WI38 (cell line): ENCODE results near the gene TAS1R3.
A peak's percentile ranks its signal among the peaks of the same experiment; 100 is the strongest.

ENCODE experiments used
- H3K4me3 ChIP-seq: 2 replicates; pipeline ENCODE4 v1.5.1; 2011; ENCODE audit warnings: low read depth, mild to moderate bottlenecking, control low read depth, low read length
- TF ChIP-seq, protein P1 (sequence below): IDR thresholded peaks from 2 replicates; pipeline ENCODE4 v1.5.1; 2012; ENCODE audit warnings: low read depth, mild to moderate bottlenecking, control low read depth, low read length

Gene TAS1R3

DNA sequence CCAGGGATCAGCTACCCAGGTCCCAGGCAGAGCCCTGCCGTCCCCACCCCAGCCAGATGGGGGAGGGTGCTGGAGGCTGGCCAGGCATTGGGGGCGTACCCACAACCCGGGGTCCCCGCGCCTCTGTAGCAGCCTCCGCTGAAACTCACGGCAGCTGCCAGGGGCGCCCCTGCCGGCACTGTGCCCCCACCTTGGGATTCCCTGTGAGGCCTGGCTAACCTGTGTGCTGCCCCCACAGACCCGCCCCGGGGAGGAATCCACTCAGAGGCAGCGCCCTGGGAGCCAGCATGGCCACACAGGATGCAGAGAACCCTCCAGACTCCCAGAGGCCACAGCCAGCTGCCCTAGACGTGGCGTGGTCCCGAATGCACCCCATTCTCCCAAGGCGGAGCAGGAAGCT is 14.3 kb downstream of the TAS1R3 start:
- no peak overlapping the region for H3K4me3 ChIP-seq
- TF ChIP-seq, protein P1, sequence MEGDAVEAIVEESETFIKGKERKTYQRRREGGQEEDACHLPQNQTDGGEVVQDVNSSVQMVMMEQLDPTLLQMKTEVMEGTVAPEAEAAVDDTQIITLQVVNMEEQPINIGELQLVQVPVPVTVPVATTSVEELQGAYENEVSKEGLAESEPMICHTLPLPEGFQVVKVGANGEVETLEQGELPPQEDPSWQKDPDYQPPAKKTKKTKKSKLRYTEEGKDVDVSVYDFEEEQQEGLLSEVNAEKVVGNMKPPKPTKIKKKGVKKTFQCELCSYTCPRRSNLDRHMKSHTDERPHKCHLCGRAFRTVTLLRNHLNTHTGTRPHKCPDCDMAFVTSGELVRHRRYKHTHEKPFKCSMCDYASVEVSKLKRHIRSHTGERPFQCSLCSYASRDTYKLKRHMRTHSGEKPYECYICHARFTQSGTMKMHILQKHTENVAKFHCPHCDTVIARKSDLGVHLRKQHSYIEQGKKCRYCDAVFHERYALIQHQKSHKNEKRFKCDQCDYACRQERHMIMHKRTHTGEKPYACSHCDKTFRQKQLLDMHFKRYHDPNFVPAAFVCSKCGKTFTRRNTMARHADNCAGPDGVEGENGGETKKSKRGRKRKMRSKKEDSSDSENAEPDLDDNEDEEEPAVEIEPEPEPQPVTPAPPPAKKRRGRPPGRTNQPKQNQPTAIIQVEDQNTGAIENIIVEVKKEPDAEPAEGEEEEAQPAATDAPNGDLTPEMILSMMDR, result no peak

DNA sequence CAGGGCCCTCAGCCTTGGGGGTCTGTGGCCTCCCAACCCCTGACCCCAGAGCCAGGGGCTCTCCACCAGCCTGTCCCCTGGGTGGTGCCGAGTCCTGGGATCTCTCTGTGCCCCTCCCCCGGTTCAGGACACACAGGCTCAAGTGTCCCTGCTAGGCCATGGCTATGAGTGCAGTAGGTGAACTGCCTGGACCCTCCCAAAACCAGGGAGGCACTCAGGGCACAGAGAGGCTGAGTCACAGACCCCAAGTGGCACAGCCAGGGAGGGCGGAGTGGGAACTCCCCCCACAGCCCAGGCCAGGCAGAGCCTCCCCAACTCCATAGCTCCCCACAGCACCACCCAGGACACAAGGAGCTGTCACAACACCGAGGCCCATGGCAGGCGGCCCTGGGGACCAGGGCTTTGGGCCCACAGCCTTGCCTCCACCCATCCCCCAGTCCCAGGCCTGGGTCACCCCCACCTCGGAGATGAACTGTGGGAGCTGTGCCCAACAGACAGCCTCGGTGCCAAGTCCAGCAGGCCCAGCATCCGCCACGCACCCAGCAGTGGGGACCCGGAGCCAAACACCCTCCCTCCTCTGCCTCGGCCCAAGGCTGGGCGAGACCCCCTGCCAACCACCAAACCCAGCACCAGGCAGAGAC is 14.9 kb downstream of the TAS1R3 start:
- TF ChIP-seq, protein P1, result no peak
- no peak overlapping the region for H3K4me3 ChIP-seq

DNA sequence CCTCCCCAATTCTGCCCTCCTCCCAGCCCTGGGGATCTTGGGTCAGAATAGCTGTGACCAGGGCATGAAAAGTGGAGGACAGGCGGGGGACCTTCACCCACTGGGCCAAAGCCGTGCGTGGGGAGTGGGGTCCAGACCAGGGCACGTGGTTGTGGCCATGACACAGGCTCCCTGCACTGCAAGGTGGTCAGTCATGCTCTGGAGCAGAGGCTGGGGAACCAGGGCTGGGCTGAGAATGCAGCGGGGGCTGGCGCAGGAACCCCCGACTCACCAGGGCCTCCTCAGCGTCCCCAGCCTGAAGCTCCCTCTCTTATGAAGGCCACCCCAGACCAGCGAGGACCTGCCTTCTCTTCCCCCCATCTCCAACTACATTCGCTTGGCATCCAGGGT is 15.4 kb downstream of the TAS1R3 start:
- no peak overlapping the region for H3K4me3 ChIP-seq
- TF ChIP-seq, protein P1, result no peak

DNA sequence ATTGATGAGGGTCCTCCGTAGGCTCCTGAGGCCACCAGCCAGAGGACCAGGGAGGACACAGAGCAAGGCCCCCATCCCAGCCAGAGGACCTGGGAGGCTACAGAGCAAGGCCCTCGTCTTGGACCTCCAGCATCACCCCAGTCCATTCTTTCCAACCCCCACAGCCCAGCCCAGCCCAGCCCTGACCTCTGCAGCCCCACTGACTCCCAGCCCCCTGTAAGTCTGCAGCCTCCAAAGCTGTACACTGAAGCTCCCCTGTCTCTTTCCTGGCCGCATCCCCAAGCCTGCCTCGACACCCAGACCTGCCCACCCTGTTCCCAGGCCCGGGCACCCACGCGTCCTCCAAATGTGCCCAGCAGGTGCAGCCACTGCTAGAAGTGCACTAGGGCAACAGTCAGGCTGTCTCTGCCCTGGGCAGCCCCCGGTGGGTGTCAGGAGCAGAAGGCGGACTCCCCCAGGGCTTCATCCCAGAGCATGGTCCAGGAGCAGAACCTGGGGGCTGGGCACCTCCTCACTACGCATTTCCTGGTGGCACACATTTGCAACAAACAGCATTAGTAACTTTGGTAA is 16.0 kb downstream of the TAS1R3 start:
- TF ChIP-seq, protein P1, result no peak
- H3K4me3 ChIP-seq, result peak overlapping the region; percentile 74

DNA sequence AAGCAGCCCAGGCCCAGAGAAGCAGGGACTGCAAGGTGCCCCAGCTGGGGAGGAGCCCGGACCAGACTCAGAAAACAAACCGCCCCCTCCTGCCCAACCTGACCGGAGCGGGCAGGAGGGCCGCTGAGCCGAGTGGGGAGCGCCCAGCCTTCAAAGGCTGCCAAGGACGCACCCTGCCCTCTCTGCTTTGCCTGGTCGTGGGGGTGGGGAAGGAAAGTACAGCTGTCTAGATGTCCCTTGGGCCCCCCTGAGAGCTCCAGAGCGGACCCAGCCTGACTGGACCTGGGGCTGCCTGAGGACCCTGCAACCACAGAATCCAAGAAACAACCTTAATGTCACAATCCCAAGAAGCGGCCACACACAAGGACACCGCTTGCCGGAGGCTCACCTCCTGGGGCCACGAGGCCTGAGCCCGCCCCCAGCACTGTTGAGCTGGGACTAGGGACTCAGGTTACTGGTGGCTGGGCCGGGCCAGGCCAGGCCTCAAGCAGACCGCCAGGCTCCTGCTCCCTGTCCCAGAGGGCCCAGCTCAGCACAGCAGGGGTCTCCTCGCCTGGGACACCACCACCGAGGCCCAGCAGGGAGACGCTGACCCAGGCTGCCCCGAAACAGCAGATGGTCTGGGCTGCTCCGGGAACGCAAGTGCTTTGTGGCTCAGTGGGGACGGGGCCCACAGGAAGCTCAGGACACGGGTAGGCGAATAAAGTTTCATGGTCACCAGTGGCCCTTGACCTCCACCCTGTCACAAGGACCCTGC is 16.8 kb downstream of the TAS1R3 start:
- TF ChIP-seq, protein P1, result no peak

DNA sequence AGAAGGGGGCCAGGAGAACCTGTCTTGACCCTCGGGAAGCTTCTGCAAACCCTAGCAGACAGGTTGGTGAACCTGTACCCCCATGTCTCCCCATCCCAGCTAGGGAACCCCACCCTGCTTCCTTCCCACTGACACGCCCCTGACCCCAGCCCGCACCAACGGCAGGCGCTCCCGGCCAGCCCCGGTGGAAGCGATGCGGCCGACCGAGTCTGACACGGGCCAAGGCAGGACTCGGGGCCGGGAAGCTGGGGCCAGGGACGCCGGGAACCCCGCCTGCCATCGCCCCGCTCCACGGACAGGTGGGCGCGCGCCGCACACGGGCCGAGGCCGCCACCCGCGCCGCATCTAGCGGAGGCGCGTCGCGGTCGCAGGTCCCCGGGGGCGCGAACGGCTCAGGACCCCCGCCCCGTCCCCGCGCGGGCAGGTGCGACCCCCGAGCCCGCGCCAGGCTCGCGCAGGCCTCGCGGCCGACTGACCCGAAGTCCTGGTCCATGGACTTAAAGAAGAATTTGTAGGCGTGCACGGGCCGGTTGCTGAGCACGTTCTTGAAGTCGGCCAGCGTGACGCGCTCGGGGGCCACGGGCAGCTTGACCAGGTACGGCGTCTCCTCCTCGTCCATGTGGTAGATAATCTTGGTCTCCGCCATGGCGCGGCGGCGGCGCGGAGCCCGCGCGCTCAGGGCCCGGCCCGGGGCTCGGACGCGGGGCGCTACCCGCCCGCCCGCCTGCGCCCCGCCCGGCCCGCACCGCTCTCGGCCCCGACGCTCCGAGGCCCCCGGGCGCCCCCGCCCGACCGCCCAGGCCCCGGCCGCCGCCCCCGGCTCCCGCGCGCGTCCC is 17.6 kb downstream of the TAS1R3 start:
- H3K4me3 ChIP-seq, result peak overlapping the region; percentile 74
- TF ChIP-seq, protein P1, result no peak

More for the DNA sequence above, 16.8 kb downstream of the TAS1R3 start:
- H3K4me3 ChIP-seq, result peak overlapping the region; percentile 74
